Stimulated activated CD4-positive, alpha-beta T cell treated with anti-CD3 and anti-CD28 coated beads, Interleukin-15, amount 100 ng/mL, for 48 hours (primary cell): ENCODE results near the gene C16orf86.

Experiments used
- DNase-seq, 2 donors: peaks; one replicate each; pipeline ENCODE4 v3.0.0-alpha.2; 2020; ENCODE audit warnings: low read depth in 2 of 2

C16orf86 gene

GRCh38 chr16:67666559-67667452 lies at the start of gene C16orf86, which contains the start of gene ENKD1:
Gene C16orf86 (plus strand): TSS chr16:67666814. CDS start chr16:67666971, 157 bp downstream.
Gene ENKD1 (minus strand): TSS chr16:67666750. CDS start chr16:67666442, 308 bp downstream.
- DNase-seq, result peak; percentile 64 to 77

GRCh38 chr16:67628216-67628615 lies 38.4 kb upstream of the C16orf86 start:
- no peak for DNase-seq

- DNase-seq, result no peak
Measured at GRCh38 chr16:67632415-67633172, 34.0 kb upstream of the C16orf86 start.

GRCh38 chr16:67636713-67637112 lies 29.9 kb upstream of the C16orf86 start:
- DNase-seq, result no peak

GRCh38 chr16:67637625-67638024 lies 29.0 kb upstream of the C16orf86 start:
- no peak for DNase-seq

- no peak for DNase-seq
Measured at GRCh38 chr16:67641779-67642708, 24.6 kb upstream of the C16orf86 start.

GRCh38 chr16:67644038-67644437 lies 22.6 kb upstream of the C16orf86 start:
- DNase-seq, result no peak

GRCh38 chr16:67645397-67646121 lies 21.1 kb upstream of the C16orf86 start:
- no peak for DNase-seq

- no peak for DNase-seq
Measured at GRCh38 chr16:67647111-67647651, 19.4 kb upstream of the C16orf86 start.

GRCh38 chr16:67647681-67648080 lies 18.9 kb upstream of the C16orf86 start:
- no peak for DNase-seq

GRCh38 chr16:67648088-67648763 lies 18.4 kb upstream of the C16orf86 start:
- no peak for DNase-seq

GRCh38 chr16:67648764-67649407 lies 17.7 kb upstream of the C16orf86 start:
- DNase-seq, result no peak

- no peak for DNase-seq
Measured at GRCh38 chr16:67649494-67649931, 17.1 kb upstream of the C16orf86 start.

GRCh38 chr16:67650023-67650422 lies 16.6 kb upstream of the C16orf86 start:
- no peak for DNase-seq

GRCh38 chr16:67651039-67651438 lies 15.6 kb upstream of the C16orf86 start:
- no peak for DNase-seq

- DNase-seq, result no peak
Measured at GRCh38 chr16:67651847-67652246, 14.8 kb upstream of the C16orf86 start.

GRCh38 chr16:67652578-67653127 lies 14.0 kb upstream of the C16orf86 start:
- no peak for DNase-seq

- DNase-seq, result no peak
Measured at GRCh38 chr16:67653128-67653788, 13.4 kb upstream of the C16orf86 start.
